HG02938 (cell line): ENCODE results near the gene COL13A1.

Source experiments
- ATAC-seq: cut with Tn5 transposase; IDR thresholded peaks from one replicate; pipeline ENCODE4 v1.9.1; 2021; ENCODE audit warnings: mild to moderate bottlenecking, moderate library complexity; ENCODE audit not compliant: unreplicated experiment

Gene COL13A1

DNA sequence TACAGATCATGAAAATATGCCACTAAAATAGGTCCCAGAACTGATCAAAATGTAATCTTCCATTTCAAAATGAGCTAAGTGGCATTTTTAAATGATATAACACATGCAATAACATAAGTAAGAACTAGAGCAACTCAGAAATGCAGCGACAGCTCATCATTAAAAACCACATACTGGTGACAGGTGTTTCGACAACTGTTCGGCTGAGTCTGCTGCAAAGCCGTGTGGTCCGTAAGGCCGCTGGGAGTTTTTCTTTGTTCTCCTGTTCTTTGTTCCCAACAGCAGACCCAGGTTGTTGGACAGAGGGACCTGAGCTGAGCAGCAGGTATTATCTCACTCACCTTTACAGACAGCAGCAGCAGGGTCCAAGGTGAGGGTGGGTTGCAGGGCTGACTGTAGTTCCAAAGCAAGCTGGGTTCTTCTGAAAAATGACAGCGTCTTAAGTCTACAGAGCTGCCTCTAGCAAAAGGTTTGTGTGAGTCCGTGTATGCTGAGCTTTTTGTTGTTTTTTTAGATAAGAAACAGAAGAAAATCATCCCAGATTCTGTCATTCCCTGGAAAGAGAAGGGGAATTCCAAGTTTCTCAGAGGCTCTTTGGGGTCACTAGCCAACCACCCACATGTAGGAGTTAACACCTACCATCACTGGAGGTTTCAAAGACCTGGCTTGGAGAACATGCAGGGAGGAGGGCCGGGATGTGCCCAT lies 205.6 kb downstream of the COL13A1 start:
- ATAC-seq: no peak
